ENCODE measurements around the gene MYL9.

Gene MYL9

DNA sequence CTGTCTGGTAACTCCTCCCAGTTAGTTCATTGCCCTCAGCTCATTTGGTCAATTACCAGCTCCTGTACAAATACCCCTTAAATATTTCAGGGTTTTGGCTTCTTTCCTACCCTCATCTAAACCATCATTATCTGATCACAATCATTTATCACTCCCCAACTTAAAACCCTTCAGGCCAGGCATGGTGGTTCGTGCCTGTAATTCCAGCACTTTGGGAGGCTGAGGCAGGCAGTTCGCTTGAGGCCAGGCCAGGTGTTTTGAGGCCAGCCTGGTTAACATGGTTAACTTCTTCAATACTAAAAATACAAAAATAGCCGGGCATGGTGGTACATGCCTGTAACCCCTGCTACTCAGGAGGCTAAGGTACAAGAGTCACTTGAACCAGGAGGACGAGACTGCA is 41.5 kb downstream of the MYL9 start:
- Histone ChIP-seq H3K9me3 (ENCODE audit: control insufficient read depth, low read length) (no peaks in the 10 kb centered on the region), H3K4me1 (ENCODE audit: control insufficient read depth, insufficient read depth, low read length, poor library complexity, severe bottlenecking) (peaks cover 3% of the 10 kb centered on the region), H3K27me3 (replicated peaks; ENCODE audit: control insufficient read depth, insufficient read depth, low read length, poor library complexity, severe bottlenecking) (no peaks in the 10 kb centered on the region), H3K4me3 (ENCODE audit: insufficient read depth, low read depth, low read length, poor library complexity, severe bottlenecking) (no peak overlapping the region), H3K27ac (ENCODE audit: insufficient read depth, low read length, poor library complexity, severe bottlenecking) (peak overlapping the region; percentile 7), H3K36me3 (ENCODE audit: control insufficient read depth, insufficient read depth, low read length) (peaks cover 25% of the 10 kb centered on the region)
- no peak for DNase-seq

DNA sequence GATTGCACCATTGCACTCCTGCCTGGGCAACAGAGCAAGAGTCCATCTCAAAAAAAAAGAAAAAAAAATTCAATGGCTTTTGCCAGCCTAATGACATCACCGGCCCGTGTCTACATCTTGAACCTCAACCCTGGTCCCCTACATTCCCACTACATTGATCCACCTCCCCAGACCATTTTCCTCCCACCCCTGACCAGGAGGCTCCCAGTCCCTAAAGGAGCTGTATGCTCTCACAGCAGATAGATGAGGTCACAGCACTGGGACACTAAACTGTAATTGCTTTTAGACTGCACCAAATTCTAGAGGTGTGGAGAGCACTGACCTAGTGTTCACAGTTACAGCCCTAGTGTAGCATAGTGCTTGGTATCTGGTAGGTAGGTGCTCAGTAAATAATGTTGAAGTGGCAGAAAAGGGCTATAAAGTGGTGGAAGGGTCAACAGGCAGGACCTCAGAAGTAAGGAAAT is 42.7 kb downstream of the MYL9 start:
- H3K4me3 ChIP-seq (ENCODE audit: insufficient read depth, low read depth, low read length, poor library complexity, severe bottlenecking), result no peak overlapping the region
- DNase-seq, result no peak
- peaks cover 19% of the 10 kb centered on the region for H3K36me3 ChIP-seq (ENCODE audit: control insufficient read depth, insufficient read depth, low read length)
- H3K9me3 ChIP-seq (ENCODE audit: control insufficient read depth, low read length), result no peaks in the 10 kb centered on the region
- H3K27ac ChIP-seq (ENCODE audit: insufficient read depth, low read length, poor library complexity, severe bottlenecking), result no peak overlapping the region
- no peaks in the 10 kb centered on the region for H3K27me3 ChIP-seq (replicated peaks; ENCODE audit: control insufficient read depth, insufficient read depth, low read length, poor library complexity, severe bottlenecking)
- peaks cover 3% of the 10 kb centered on the region for H3K4me1 ChIP-seq (ENCODE audit: control insufficient read depth, insufficient read depth, low read length, poor library complexity, severe bottlenecking)

DNA sequence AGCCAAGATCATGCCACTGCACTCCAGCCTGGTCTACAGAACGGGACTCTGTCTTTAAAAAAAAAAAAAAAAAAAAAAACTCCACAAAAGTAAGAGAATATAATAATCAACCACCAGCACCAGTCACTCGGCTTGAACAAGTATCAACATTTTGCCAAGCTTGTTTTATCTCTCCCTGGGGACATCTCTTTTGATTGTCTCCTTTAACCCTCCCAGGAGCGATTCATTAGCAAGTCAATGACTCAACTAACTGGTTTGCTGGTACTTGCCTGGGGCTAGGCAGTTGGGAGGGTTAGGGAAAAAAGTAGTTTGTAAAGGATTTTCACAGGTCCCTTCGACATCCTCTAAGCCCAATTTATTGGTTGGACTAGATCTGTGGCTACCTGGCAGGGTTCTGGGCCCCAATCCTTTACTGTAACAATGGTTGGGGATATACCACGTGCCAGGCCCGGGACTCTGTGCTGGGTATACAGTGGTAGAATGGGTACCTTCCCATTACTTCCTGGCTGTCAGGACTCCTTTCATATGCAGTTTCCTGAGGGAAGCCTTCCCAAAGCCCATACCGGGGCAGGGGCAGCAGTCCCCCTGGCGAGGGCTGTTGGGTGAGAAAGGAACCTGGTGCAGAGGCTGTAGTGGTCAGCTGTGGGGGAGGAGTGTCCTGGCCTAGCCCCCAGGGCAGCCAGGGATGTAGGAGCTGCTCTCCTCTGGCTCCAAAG is 44.2 kb downstream of the MYL9 start:
- H3K36me3 ChIP-seq (ENCODE audit: control insufficient read depth, insufficient read depth, low read length), result peaks cover 6% of the 10 kb centered on the region

GRCh38 chr20:36587388-36588070 is 46.2 kb downstream of the MYL9 start:
- Histone ChIP-seq H3K4me1 (ENCODE audit: control insufficient read depth, insufficient read depth, low read length, poor library complexity, severe bottlenecking) (peaks cover 8% of the 10 kb centered on the region), H3K27ac (ENCODE audit: insufficient read depth, low read length, poor library complexity, severe bottlenecking) (no peak overlapping the region), H3K9me3 (ENCODE audit: control insufficient read depth, low read length) (no peaks in the 10 kb centered on the region), H3K27me3 (replicated peaks; ENCODE audit: control insufficient read depth, insufficient read depth, low read length, poor library complexity, severe bottlenecking) (no peaks in the 10 kb centered on the region), H3K4me3 (ENCODE audit: insufficient read depth, low read depth, low read length, poor library complexity, severe bottlenecking) (no peak overlapping the region), H3K36me3 (ENCODE audit: control insufficient read depth, insufficient read depth, low read length) (peaks cover 6% of the 10 kb centered on the region)
- no peak for DNase-seq

More for the DNA sequence above, 44.2 kb downstream of the MYL9 start:
- Histone ChIP-seq H3K4me1 (ENCODE audit: control insufficient read depth, insufficient read depth, low read length, poor library complexity, severe bottlenecking) (peaks cover 3% of the 10 kb centered on the region), H3K27ac (ENCODE audit: insufficient read depth, low read length, poor library complexity, severe bottlenecking) (no peak overlapping the region), H3K27me3 (replicated peaks; ENCODE audit: control insufficient read depth, insufficient read depth, low read length, poor library complexity, severe bottlenecking) (no peaks in the 10 kb centered on the region), H3K9me3 (ENCODE audit: control insufficient read depth, low read length) (no peaks in the 10 kb centered on the region), H3K4me3 (ENCODE audit: insufficient read depth, low read depth, low read length, poor library complexity, severe bottlenecking) (no peak overlapping the region)
- DNase-seq, result no peak

GRCh38 chr20:36591281-36591680 is 50.0 kb downstream of the MYL9 start:
- Histone ChIP-seq H3K4me3 (ENCODE audit: insufficient read depth, low read depth, low read length, poor library complexity, severe bottlenecking) (no peak overlapping the region), H3K4me1 (ENCODE audit: control insufficient read depth, insufficient read depth, low read length, poor library complexity, severe bottlenecking) (peaks cover 20% of the 10 kb centered on the region), H3K9me3 (ENCODE audit: control insufficient read depth, low read length) (no peaks in the 10 kb centered on the region), H3K27me3 (replicated peaks; ENCODE audit: control insufficient read depth, insufficient read depth, low read length, poor library complexity, severe bottlenecking) (no peaks in the 10 kb centered on the region), H3K27ac (ENCODE audit: insufficient read depth, low read length, poor library complexity, severe bottlenecking) (peak overlapping the region; percentile 47), H3K36me3 (ENCODE audit: control insufficient read depth, insufficient read depth, low read length) (no peaks in the 10 kb centered on the region)
- DNase-seq, result no peak

DNA sequence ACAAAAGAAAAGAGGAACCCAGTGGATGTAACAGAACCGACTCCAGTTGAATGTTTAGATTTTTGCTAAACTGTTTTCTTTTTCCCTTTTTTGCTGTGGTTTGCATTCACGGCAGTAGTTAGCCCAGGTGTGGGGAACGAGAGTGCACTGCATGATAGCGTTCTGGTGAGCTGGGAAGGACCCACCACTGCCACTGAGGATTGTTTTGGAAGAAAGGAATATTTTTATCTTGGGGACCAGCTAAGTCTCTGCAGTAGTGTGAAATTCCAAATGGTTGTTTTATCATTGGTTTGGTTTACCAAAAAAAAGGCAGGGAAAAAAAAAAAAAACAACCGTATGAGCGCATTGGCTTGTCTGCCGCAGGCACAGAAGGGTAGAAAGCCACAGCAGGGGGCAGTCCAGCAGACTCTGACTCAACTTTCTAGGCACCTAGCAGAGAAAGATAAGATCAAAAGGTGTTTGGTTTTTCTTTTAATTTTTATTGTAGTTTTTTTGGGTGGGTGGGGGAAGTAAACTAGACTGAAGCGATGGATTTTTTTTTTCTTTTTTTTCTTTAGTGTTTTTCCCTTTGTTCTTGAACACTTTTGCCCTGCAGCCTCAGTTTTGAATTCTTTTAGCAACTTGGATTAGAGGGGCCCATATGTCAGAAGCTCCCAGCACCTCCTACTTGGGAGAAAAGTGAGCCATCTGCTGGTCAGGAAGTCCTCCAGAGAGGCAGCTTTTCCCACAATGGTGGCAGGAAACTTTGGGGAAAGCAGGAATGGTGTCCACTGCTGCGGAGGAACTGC is 50.7 kb downstream of the MYL9 start:
- Histone ChIP-seq H3K4me1 (ENCODE audit: control insufficient read depth, insufficient read depth, low read length, poor library complexity, severe bottlenecking) (peaks cover 20% of the 10 kb centered on the region), H3K27ac (ENCODE audit: insufficient read depth, low read length, poor library complexity, severe bottlenecking) (peak overlapping the region; percentile 59), H3K4me3 (ENCODE audit: insufficient read depth, low read depth, low read length, poor library complexity, severe bottlenecking) (no peak overlapping the region), H3K36me3 (ENCODE audit: control insufficient read depth, insufficient read depth, low read length) (no peaks in the 10 kb centered on the region), H3K27me3 (replicated peaks; ENCODE audit: control insufficient read depth, insufficient read depth, low read length, poor library complexity, severe bottlenecking) (no peaks in the 10 kb centered on the region), H3K9me3 (ENCODE audit: control insufficient read depth, low read length) (no peaks in the 10 kb centered on the region)
- peak; percentile 43 to 58 (median 51) for DNase-seq

- Histone ChIP-seq H3K36me3 (ENCODE audit: control insufficient read depth, insufficient read depth, low read length) (no peaks in the 10 kb centered on the region), H3K9me3 (ENCODE audit: control insufficient read depth, low read length) (no peaks in the 10 kb centered on the region), H3K4me3 (ENCODE audit: insufficient read depth, low read depth, low read length, poor library complexity, severe bottlenecking) (no peak overlapping the region), H3K27ac (ENCODE audit: insufficient read depth, low read length, poor library complexity, severe bottlenecking) (no peak overlapping the region), H3K27me3 (replicated peaks; ENCODE audit: control insufficient read depth, insufficient read depth, low read length, poor library complexity, severe bottlenecking) (no peaks in the 10 kb centered on the region), H3K4me1 (ENCODE audit: control insufficient read depth, insufficient read depth, low read length, poor library complexity, severe bottlenecking) (peaks cover 20% of the 10 kb centered on the region)
- no peak for DNase-seq
Observed at GRCh38 chr20:36593347-36593929, 52.1 kb downstream of the MYL9 start.

- no peak overlapping the region for H3K27ac ChIP-seq (ENCODE audit: insufficient read depth, low read length, poor library complexity, severe bottlenecking)
- no peak overlapping the region for H3K4me3 ChIP-seq (ENCODE audit: insufficient read depth, low read depth, low read length, poor library complexity, severe bottlenecking)
- no peaks in the 10 kb centered on the region for H3K9me3 ChIP-seq (ENCODE audit: control insufficient read depth, low read length)
- no peaks in the 10 kb centered on the region for H3K27me3 ChIP-seq (replicated peaks; ENCODE audit: control insufficient read depth, insufficient read depth, low read length, poor library complexity, severe bottlenecking)
- H3K36me3 ChIP-seq (ENCODE audit: control insufficient read depth, insufficient read depth, low read length), result no peaks in the 10 kb centered on the region
- H3K4me1 ChIP-seq (ENCODE audit: control insufficient read depth, insufficient read depth, low read length, poor library complexity, severe bottlenecking), result peaks cover 4% of the 10 kb centered on the region
- no peak for DNase-seq
Observed at GRCh38 chr20:36599912-36600345, 58.6 kb downstream of the MYL9 start.

Measured in effector memory CD4-positive, alpha-beta T cell (primary cell).